ENCODE results near the gene CLEC6A.
"Not testable (repeated sequence)": the region's sequence is repeated elsewhere in the genome, so short reads cannot be mapped to it uniquely, and the experiment has no call there.

CLEC6A gene

DNA sequence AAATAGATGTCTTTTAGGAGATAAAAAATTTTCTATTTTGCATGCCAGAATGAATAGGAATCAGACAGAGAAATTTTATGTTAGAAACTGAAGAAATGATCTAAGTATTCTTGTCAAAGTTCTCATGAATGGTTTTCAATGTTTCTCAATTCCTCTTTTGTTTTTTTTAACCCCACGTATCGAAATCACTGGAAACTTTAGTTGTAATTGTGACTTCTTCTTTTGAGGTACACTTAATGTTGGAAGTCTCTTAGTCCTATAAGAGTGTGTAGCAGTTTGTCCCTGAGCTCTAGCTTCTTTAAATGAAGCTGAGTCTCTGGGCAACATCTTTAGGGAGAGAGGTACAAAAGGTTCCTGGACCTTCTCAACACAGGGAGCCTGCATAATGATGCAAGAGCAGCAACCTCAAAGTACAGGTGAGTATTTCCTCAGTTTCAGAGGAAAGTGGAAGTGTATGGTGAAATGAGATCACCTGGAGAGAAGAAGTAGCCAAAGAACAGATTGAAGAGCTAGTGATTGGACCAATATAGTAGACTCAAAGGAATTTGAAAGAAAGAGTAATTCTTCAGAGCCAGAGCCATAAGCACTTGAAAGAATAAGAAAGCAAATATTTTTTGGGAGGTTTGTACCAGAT, at the start of gene CLEC6A:
CLEC6A (plus strand) TSS at position 236 of the 634 bp plus-strand sequence; CDS start at position 386, 150 bp downstream.
- no peak for DNase-seq

- not testable (repeated sequence) for DNase-seq
Measured at GRCh38 chr12:8419576-8419975, 36.2 kb upstream of the CLEC6A start.

GRCh38 chr12:8420506-8420905, 35.3 kb upstream of the CLEC6A start:
- no peak for DNase-seq

- not testable (repeated sequence) for DNase-seq
Measured at GRCh38 chr12:8444536-8445278, 11.1 kb upstream of the CLEC6A start.

DNA sequence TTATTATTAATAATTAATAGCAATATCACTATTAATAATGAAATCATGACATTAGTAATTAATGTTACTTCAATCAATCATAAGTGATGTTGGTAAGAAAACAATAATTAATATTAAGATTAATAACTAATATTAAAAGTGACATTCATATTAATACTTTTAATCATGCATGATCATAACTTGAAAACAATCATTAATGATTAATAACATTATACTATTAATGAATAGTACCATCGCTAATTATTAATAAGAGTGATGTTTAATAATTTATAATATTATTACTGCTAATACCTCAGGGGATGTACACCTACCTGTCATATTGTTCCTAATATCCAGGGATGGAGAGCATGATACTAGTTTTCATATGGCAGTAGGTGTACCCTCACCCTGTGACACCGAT, 10.0 kb upstream of the CLEC6A start:
- DNase-seq = no peak

- DNase-seq = no peak
Measured at GRCh38 chr12:8446642-8447547, 8.9 kb upstream of the CLEC6A start.

- no peak for DNase-seq
Measured at GRCh38 chr12:8449355-8449859, 6.4 kb upstream of the CLEC6A start.

- DNase-seq = no peak
Measured at GRCh38 chr12:8452036-8452435, 3.7 kb upstream of the CLEC6A start.

- DNase-seq = no peak
Measured at GRCh38 chr12:8453021-8453513, 2.7 kb upstream of the CLEC6A start.

GRCh38 chr12:8453796-8454195, 2.0 kb upstream of the CLEC6A start:
- DNase-seq = no peak

- no peak for DNase-seq
Measured at GRCh38 chr12:8455271-8455670, 491 bp upstream of the CLEC6A start.

GRCh38 chr12:8461426-8461825, 5.7 kb downstream of the CLEC6A start:
- no peak for DNase-seq

- DNase-seq = no peak
Measured at GRCh38 chr12:8465301-8465996, 9.7 kb downstream of the CLEC6A start.

- no peak for DNase-seq
Measured at GRCh38 chr12:8466241-8466640, 10.5 kb downstream of the CLEC6A start.

- DNase-seq = no peak
Measured at GRCh38 chr12:8471090-8471489, 15.3 kb downstream of the CLEC6A start.

DNA sequence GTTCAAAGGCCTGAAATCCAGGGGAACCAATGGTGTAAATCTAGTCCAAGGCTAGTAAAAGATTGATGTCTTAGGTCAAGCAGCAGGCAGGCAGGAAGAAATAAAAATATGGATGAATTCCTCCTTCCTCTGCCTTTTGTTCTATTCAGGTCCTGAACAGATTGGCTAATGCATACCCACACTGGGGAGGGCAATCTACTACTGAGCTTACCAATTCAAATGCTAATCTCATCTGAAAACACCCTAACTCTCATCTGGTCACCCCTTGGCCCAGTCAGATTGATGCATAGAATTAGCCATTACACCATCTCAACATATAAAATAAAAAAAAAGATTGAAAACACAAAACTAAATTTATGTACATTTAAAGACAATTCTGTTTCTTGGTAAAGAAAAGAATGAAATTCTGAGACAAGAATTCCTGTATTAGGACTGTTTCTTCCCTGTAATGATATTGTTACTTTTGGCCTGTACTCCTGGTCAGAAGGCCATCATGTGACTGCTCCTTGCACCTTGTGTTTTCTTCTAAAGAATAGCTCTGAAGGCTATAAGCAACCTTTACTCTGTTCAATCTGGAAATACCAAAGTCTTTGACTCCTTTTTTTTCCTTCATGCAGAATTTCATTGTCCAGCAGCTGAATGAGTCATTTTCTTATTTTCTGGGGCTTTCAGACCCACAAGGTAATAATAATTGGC, 19.9 kb downstream of the CLEC6A start:
- DNase-seq = no peak

DNA sequence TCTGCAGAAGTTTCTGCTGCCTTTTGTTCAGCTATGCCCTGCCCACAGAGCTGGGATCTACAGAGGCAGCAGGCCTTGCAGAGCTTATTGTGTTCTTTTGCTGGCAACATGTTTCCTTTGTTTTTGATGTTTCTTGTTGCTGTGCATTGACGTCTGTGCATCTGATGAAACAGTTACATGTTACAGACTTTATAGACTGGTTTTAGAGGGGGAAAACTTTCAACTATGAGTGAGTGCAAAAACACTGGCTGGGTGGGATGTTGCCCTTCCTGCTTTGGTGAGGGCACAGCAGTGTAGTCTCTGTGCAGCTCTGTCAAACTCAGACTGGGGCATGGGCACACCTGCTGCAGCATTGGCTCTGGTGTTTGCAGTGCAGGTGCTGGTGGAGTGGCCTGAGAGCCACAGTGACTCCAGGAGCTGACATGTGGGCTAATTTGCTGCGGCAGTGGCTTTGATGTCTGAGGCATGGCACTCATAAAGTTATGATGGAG, 26.9 kb downstream of the CLEC6A start:
- no peak for DNase-seq

DNA sequence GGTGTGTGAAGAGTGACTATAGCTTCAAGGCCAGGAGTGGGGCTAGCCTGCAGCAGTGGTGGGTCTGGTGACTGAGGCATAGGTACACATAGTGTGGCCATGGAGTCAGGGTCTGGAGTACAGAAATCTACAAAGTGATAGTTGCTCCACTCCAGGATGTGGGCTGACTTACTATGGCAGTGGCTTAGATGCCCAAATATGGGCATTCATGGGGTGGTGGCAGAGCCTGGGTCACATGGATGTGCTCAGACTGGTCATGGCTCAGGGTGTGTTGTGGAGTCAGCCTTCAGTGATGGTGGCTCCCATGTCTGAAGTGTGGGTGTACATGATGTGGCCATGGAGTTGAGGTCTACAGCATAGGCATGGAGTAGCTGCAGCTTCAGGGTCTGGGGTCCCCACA, 27.3 kb downstream of the CLEC6A start:
- no peak for DNase-seq

DNA sequence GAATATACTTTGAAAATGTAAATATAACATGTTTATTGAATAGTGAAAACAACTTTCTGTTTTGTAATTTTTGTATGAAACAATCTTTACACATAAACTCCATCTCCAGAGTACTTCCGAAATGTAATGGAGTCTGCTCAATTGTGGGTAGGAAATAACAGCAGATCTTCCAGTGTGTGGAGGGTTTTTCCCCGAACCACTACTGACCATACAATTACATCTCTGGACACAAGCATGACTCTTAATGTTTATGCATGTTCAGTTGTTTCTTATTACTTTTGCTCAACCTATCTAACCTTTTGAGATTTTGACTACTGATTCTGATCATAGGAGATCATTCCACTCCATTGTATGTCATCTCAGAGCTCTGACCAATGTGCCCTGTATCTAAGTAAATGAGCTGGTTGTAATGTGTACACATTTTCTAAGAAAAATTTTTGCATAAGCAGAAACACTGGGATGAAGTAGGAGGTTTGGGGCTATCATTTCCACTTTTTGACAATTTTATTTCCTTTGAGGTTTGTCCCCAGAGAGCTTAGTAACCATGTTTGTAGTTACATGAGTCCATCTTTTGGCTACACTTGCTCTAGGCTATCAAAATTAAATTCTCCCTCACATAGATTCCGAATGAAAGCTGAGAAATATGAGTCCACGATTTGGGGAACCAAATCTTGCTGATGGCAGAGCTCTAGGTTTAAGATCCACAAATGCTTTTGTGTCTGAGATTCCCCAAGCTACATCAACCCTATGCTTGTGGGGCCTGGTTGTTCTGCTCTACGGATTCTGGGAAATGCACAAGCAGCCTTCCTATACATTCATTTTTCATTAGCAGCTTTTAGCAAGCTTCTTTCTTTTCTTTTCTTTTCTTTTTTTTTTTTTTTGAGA, 36.1 kb downstream of the CLEC6A start:
- no peak for DNase-seq

- DNase-seq = peak in 1 of 2 donors; percentile 1
Measured at GRCh38 chr12:8493084-8493483, 37.3 kb downstream of the CLEC6A start.

All from hippocampal formation (tissue), 2 donors.